Natural killer cell (primary cell): ENCODE results near the gene EVI5L. TPM values are rescaled to one million over a fixed set of nuclear protein-coding genes. Genes with fewer than 3 reads are reported as not detected.

Experiments
- ATAC-seq, 3 donors: fragments of 150-1000 bp in 2 of 3; fragments of 200-7000 bp in 1 of 3; cut with Tn5 transposase; 1 replicate in 1 of 3; 2 replicates in 2 of 3; pipeline ENCODE4 v1.10.0; 2021; ENCODE audit warnings: mild to moderate bottlenecking in 2 of 3, moderate library complexity in 2 of 3
- DNase-seq, 2 donors: peaks; one replicate each; pipeline versions ENCODE4 v3.0.0 to v3.0.0-alpha.2; 2013 to 2021; ENCODE audit warnings: mixed read lengths in 1 of 2
- H3K27ac ChIP-seq: one replicate; pipeline ENCODE4 v1.5.1; 2013; ENCODE audit warnings: mild to moderate bottlenecking, low read length
- H3K27me3 ChIP-seq: one replicate; pipeline ENCODE4 v1.6.1; 2013; ENCODE audit warnings: low read length; ENCODE audit not compliant: control insufficient read depth, insufficient read depth
- H3K36me3 ChIP-seq: one replicate; pipeline ENCODE4 v1.6.1; 2013; ENCODE audit warnings: low read length; ENCODE audit not compliant: control insufficient read depth, insufficient read depth
- H3K4me1 ChIP-seq: one replicate; pipeline ENCODE4 v1.6.1; 2013; ENCODE audit warnings: low read length; ENCODE audit not compliant: control insufficient read depth, insufficient read depth
- H3K4me3 ChIP-seq: one replicate; pipeline ENCODE4 v1.5.1; 2013; ENCODE audit warnings: low read length
- H3K9me3 ChIP-seq: one replicate; pipeline ENCODE4 v1.6.1; 2013; ENCODE audit warnings: low read length; ENCODE audit not compliant: control insufficient read depth, insufficient read depth
- H3K27ac Mint-ChIP-seq, 2 donors: one replicate each; pipeline ENCODE4 v1.8.0; 2022; ENCODE audit warnings: mild to moderate bottlenecking in 2 of 2, mixed read lengths in 2 of 2, moderate library complexity in 1 of 2
- H3K27me3 Mint-ChIP-seq, 2 donors: one replicate each; pipeline ENCODE4 v1.8.0; 2022; ENCODE audit warnings: low read depth in 2 of 2, mixed read lengths in 2 of 2
- H3K36me3 Mint-ChIP-seq: one replicate; pipeline ENCODE4 v1.8.0; 2022; ENCODE audit warnings: mixed read lengths
- H3K4me1 Mint-ChIP-seq, 2 donors: one replicate each; pipeline ENCODE4 v1.8.0; 2022; ENCODE audit warnings: mixed read lengths in 2 of 2
- H3K4me3 Mint-ChIP-seq: one replicate; pipeline ENCODE4 v1.8.0; 2022; ENCODE audit warnings: mild to moderate bottlenecking, moderate library complexity, mixed read lengths
- H3K9me3 Mint-ChIP-seq, 2 donors: one replicate each; pipeline ENCODE4 v1.8.0; 2022; ENCODE audit warnings: mixed read lengths in 2 of 2
- CTCF ChIP-seq: fragments of 200-600 bp; IDR thresholded peaks from one replicate; pipeline ENCODE4 v1.8.0; 2022; ENCODE audit warnings: antibody characterized with exemption
- WGBS: methylation state at CpG from one replicate; pipeline ENCODE4 v1.1.7; 2013; ENCODE audit warnings: missing lambda C conversion rate; ENCODE audit not compliant: insufficient coverage; 5-methylcytosine and 5-hydroxymethylcytosine counted together
- intact Hi-C: fragments of 100-400 bp; cut with micrococcal nuclease; formaldehyde crosslinking; loops from one replicate; pipeline ENCODE4 v1.14.2; 2022
- total RNA-seq, 4 donors: library from RNA; stranded (reverse); fragments of 120-200 nt in 1 of 4; gene quantifications; one replicate each; pipeline versions ENCODE4 v1.2.3 to v1.2.4, GENCODE V29; 2013 to 2022

The EVI5L gene
- total RNA-seq, 3 donors from 2014 or later (not counting 1 experiment from before 2014, with no cell fraction given): 9.6 to 13.5 (median 11.3) TPM

- H3K4me1 Mint-ChIP-seq: peaks cover under 1% of the 10 kb centered on the region in 2 donors
- H3K36me3 Mint-ChIP-seq: no peaks in the 10 kb centered on the region
- intact Hi-C loops: no loop called here
- DNase-seq: no peak
- H3K9me3 Mint-ChIP-seq: no peaks in the 10 kb centered on the region
- no peak overlapping the region for H3K4me3 ChIP-seq
- no peak for ATAC-seq
- WGBS: 96% methylated on average over 23 of the region's 23 CpGs
- H3K27me3 Mint-ChIP-seq: no peaks in the 10 kb centered on the region
- no peaks in the 10 kb centered on the region for H3K9me3 ChIP-seq
- no peak overlapping the region for H3K4me3 Mint-ChIP-seq
- no peaks in the 10 kb centered on the region for H3K36me3 ChIP-seq
- no peak for TF ChIP-seq CTCF
- H3K27ac Mint-ChIP-seq: no peak overlapping the region
- no peak overlapping the region for H3K27ac ChIP-seq
- H3K27me3 ChIP-seq: no peaks in the 10 kb centered on the region
- H3K4me1 ChIP-seq: no peaks in the 10 kb centered on the region
Observed at GRCh38 chr19:7847664-7848063, 17.6 kb downstream of the EVI5L start.

GRCh38 chr19:7848779-7849457 lies 18.9 kb downstream of the EVI5L start:
- no peak overlapping the region for H3K4me3 Mint-ChIP-seq
- peaks cover 9 to 10% of the 10 kb centered on the region in 2 donors for H3K4me1 Mint-ChIP-seq
- Histone ChIP-seq H3K9me3 (no peaks in the 10 kb centered on the region), H3K4me1 (peaks cover 8% of the 10 kb centered on the region), H3K27ac (no peak overlapping the region), H3K36me3 (no peaks in the 10 kb centered on the region), H3K4me3 (no peak overlapping the region), H3K27me3 (no peaks in the 10 kb centered on the region)
- TF ChIP-seq CTCF: no peak
- WGBS: 95% methylated on average over 34 of the region's 34 CpGs
- intact Hi-C loops: no loop called here
- no peaks in the 10 kb centered on the region for H3K9me3 Mint-ChIP-seq
- H3K27me3 Mint-ChIP-seq: no peaks in the 10 kb centered on the region
- no peak overlapping the region for H3K27ac Mint-ChIP-seq
- DNase-seq (no peak), ATAC-seq (no peak)
- no peaks in the 10 kb centered on the region for H3K36me3 Mint-ChIP-seq

- Mint-ChIP-seq H3K36me3 (no peaks in the 10 kb centered on the region), H3K9me3 (no peaks in the 10 kb centered on the region), H3K27ac (no peak overlapping the region), H3K4me3 (no peak overlapping the region), H3K4me1 (peaks cover 9 to 10% of the 10 kb centered on the region in 2 donors), H3K27me3 (no peaks in the 10 kb centered on the region)
- no peak overlapping the region for H3K27ac ChIP-seq
- H3K27me3 ChIP-seq: no peaks in the 10 kb centered on the region
- ATAC-seq (no peak), DNase-seq (no peak)
- WGBS: 93% methylated on average over 9 of the region's 9 CpGs
- H3K9me3 ChIP-seq: no peaks in the 10 kb centered on the region
- no peaks in the 10 kb centered on the region for H3K36me3 ChIP-seq
- H3K4me3 ChIP-seq: no peak overlapping the region
- intact Hi-C loops: no loop called here
- peaks cover 8% of the 10 kb centered on the region for H3K4me1 ChIP-seq
- no peak for TF ChIP-seq CTCF
Observed at GRCh38 chr19:7849631-7849999, 19.6 kb downstream of the EVI5L start.
